ENCODE measurements around the gene ELOVL1. TPM values are rescaled to one million over a fixed set of nuclear protein-coding genes. Genes with fewer than 3 reads are reported as not detected.

The ELOVL1 gene
- total RNA-seq, 4 donors from 2014 or later, result 99.8 to 187 (median 115) TPM

DNA sequence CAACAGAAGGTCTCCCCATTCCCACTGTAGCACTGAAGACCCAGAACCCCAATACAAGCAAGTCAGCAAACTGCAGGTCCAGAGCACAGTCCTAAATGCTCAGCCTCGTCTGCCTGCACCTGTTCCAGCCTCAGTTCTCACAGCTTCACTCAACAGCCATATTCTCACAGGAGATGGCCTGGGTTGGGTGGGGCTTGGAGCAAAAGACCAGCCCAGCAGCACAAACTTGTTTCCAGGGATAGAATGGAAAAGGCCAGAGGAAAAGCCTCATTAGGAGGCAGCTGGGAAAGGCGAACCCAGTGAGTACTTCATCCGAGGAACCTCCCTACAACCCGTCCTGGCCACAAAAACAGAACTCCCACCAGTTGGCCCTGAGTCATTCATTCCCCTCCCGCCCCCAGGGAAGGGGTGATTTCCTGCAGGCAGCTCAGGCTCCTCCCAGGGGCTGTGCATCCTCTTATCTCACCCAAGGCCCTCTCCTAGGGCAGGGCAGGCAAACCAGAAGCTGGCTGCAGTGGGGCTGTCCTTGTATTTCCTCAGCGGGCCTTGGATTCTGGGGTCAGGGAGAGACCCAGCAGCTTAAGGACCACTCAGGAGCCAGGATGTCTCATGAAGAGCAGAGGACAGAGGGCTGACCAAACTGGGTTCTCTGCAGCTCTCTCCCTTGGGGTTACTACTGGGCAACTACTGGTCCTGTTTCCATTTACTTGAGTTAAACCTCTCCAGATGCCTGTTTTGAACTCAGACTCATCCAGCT is 37.6 kb downstream of the ELOVL1 start:
- H3K27ac ChIP-seq, result peak overlapping the region in 3 of 4 donors; percentile 32 to 55 (median 34)
- TF ChIP-seq, protein P1, sequence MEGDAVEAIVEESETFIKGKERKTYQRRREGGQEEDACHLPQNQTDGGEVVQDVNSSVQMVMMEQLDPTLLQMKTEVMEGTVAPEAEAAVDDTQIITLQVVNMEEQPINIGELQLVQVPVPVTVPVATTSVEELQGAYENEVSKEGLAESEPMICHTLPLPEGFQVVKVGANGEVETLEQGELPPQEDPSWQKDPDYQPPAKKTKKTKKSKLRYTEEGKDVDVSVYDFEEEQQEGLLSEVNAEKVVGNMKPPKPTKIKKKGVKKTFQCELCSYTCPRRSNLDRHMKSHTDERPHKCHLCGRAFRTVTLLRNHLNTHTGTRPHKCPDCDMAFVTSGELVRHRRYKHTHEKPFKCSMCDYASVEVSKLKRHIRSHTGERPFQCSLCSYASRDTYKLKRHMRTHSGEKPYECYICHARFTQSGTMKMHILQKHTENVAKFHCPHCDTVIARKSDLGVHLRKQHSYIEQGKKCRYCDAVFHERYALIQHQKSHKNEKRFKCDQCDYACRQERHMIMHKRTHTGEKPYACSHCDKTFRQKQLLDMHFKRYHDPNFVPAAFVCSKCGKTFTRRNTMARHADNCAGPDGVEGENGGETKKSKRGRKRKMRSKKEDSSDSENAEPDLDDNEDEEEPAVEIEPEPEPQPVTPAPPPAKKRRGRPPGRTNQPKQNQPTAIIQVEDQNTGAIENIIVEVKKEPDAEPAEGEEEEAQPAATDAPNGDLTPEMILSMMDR (IDR thresholded peaks at IDR 0.05), result no peak
- no peak for TF ChIP-seq POLR2A (IDR thresholded peaks at IDR 0.05)
- peaks cover 10 to 12% (median 11%) of the 10 kb centered on the region in 3 donors for H3K4me1 ChIP-seq
- H3K9me3 ChIP-seq, result peaks cover 0 to 7% (median 0%) of the 10 kb centered on the region in 3 donors
- H3K27me3 ChIP-seq, result no peaks in the 10 kb centered on the region
- WGBS, 2 donors, result 33 to 37% methylated on average over 1 to 4 of the region's 6 CpGs
- H3K36me3 ChIP-seq, result no peaks in the 10 kb centered on the region
- no peak overlapping the region for H3K4me3 ChIP-seq
- no peak for DNase-seq
- intact Hi-C loops (cut with DNase I), result no loop called here

DNA sequence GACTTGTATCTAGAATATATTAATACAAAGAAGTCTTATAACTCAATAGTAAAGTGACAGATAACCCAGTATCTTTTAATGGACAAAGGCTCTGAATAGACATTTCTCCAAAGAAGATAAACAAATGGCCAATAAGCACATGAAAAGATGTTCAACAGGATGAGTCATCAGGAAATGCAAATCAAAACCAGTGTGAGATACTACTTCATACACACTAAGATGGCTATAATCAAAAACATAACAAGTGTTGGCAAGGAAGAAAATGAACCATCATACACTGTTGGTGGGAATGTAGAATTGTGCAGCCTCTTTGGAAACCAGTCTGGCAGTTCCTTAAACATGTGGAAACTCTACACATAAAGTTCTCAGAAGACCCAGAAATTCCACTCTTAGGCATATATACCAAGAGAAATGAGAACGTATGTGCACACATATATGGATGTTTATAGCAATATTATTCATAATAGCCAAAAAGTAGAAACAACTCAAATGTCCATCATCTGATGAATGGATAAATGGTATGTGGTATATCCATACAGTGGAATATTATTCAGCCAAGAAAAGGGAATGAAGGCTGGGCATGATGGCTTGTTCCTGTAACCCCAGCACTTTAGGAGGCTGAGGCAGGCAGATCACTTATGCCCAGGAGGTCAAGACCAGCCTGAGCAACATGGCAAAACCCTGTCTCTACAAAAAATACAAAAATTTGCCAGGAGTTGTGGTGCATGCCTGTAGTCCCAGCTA is 40.1 kb downstream of the ELOVL1 start:
- TF ChIP-seq, protein P1 (IDR thresholded peaks at IDR 0.05), result no peak
- Histone ChIP-seq H3K36me3 (no peaks in the 10 kb centered on the region), H3K27me3 (no peaks in the 10 kb centered on the region), H3K4me3 (no peak overlapping the region), H3K27ac (no peak overlapping the region), H3K4me1 (peaks cover 10 to 12% (median 11%) of the 10 kb centered on the region in 3 donors), H3K9me3 (peaks cover 0 to 12% (median 0%) of the 10 kb centered on the region in 3 donors)
- intact Hi-C loops (cut with DNase I), result no loop called here
- 86 to 89% methylated on average over 1 of the region's 1 CpG for WGBS, 2 donors
- no peak for DNase-seq

DNA sequence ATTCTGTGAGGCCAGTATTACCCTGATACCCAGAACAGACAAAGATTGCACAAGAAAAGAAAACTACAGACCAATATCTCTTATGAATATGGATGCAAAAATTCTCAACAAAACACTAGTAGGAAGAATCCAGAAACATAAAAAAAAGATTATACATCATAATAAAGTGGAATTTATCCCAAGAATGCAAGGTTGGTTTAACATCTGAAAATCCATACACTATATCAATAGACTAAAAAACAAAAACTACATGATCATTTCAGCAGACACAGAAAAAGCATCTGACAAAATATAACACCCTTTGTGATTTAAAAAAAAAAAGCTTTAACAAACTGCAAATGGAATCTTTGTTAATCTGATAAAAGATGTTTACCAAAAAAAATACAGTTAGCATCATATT is 42.4 kb downstream of the ELOVL1 start:
- Histone ChIP-seq H3K4me3 (no peak overlapping the region), H3K27ac (no peak overlapping the region), H3K4me1 (peaks cover 8 to 9% (median 8%) of the 10 kb centered on the region in 3 donors), H3K27me3 (no peaks in the 10 kb centered on the region), H3K9me3 (peaks cover 0 to 12% (median 0%) of the 10 kb centered on the region in 3 donors), H3K36me3 (peaks cover 0 to 7% (median 0%) of the 10 kb centered on the region in 3 donors)
- TF ChIP-seq, protein P1 (IDR thresholded peaks at IDR 0.05), result no peak
- TF ChIP-seq POLR2A (IDR thresholded peaks at IDR 0.05), result no peak
- DNase-seq, result no peak
- intact Hi-C loops (cut with DNase I), result no loop called here

DNA sequence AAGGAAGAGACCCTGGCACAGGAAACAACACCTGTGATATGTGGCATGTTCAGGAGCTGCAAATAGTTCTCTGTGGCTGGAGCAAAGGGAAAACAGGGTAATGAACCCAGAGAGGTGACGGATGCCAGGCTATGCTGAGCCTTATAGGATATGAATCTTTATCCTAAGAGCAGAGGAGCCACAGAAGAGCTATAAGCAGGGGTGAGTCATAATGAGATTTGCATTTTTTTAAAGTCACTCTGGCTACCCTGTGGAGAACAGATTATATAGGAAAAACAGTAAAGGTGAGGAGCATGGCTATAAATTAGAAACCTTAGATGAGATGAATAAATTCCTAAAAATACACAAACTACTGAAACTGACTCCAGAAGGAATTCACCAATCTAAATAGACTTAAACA is 43.0 kb downstream of the ELOVL1 start:
- Histone ChIP-seq H3K4me3 (no peak overlapping the region), H3K27me3 (no peaks in the 10 kb centered on the region), H3K27ac (no peak overlapping the region), H3K4me1 (peaks cover 2 to 4% (median 2%) of the 10 kb centered on the region in 3 donors), H3K9me3 (peaks cover 0 to 12% (median 0%) of the 10 kb centered on the region in 3 donors), H3K36me3 (peaks cover 0 to 7% (median 0%) of the 10 kb centered on the region in 3 donors)
- WGBS, 2 donors, result 84 to 93% methylated on average over 1 of the region's 1 CpG
- intact Hi-C loops (cut with DNase I), result no loop called here
- no peak for DNase-seq
- TF ChIP-seq, protein P1 (IDR thresholded peaks at IDR 0.05), result no peak
- no peak for TF ChIP-seq POLR2A (IDR thresholded peaks at IDR 0.05)

DNA sequence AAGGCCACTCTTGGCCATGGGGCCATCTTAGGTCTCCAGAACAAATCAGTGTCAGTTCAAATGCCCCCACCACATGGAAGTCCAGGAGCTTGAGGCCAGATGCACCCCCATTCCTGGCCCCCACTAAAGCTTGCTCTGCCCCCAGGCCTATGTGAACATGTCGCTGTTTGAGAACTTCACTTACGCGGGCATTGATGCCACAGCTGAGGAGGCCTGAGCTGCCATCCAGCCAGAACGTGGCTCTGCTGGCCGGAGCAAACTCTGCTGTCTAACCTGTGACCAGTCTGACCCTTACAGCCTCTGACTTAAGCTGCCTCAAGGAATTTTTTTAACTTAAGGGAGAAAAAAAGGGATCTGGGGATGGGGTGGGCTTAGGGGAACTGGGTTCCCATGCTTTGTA is 45.3 kb downstream of the ELOVL1 start:
- peaks cover 0 to 12% (median 0%) of the 10 kb centered on the region in 3 donors for H3K9me3 ChIP-seq
- no peaks in the 10 kb centered on the region for H3K27me3 ChIP-seq
- 84 to 85% methylated on average over 4 to 5 of the region's 5 CpGs for WGBS, 2 donors
- H3K27ac ChIP-seq, result no peak overlapping the region
- peaks cover 0 to 7% (median 0%) of the 10 kb centered on the region in 3 donors for H3K36me3 ChIP-seq
- TF ChIP-seq, protein P1 (IDR thresholded peaks at IDR 0.05), result no peak
- no peak for TF ChIP-seq POLR2A (IDR thresholded peaks at IDR 0.05)
- intact Hi-C loops (cut with DNase I), result no loop called here
- DNase-seq, result no peak
- no peaks in the 10 kb centered on the region for H3K4me1 ChIP-seq
- no peak overlapping the region for H3K4me3 ChIP-seq

Measured in esophagus squamous epithelium (tissue), 5 donors.